GM12878 (cell line): ENCODE results near the gene DNAH9. TPM values are rescaled to one million over a fixed set of nuclear protein-coding genes. Genes with fewer than 3 reads are reported as not detected.

Experiments used
- FOXM1 ChIP-seq: IDR thresholded peaks from 2 replicates; pipeline ENCODE4 v1.6.1; 2012; ENCODE audit warnings: low read depth, mild to moderate bottlenecking, inconsistent platforms, low read length, moderate library complexity
- PAX5 ChIP-seq: IDR thresholded peaks from 2 replicates; pipeline ENCODE4 v1.6.1; 2011; ENCODE audit warnings: low read depth, low read length, borderline replicate concordance
- POU2F2 ChIP-seq: IDR thresholded peaks from 3 replicates; pipeline ENCODE4 v1.6.1; 2011; ENCODE audit warnings: low read depth, mild to moderate bottlenecking, low read length, borderline replicate concordance
- polyA plus RNA-seq, 11 experiments: library from polyadenylated mRNA; depleted of rRNA in 4 of 11; unstranded in 6 of 11; stranded (reverse) in 5 of 11; fragments of >200 nt; fragmentation: Nextera tagmentation in 4 of 11; fragmentation: Illumina TruSeq in 1 of 11; extraction: Ambion mirVana in 4 of 11; extraction: Trizol in 1 of 11; gene quantifications; 1 replicate in 1 of 11; 2 replicates in 10 of 11; pipeline versions ENCODE4 v1.2.1 to v1.2.3, GENCODE V29; 2011 to 2016; ENCODE audit warnings: inconsistent platforms in 2 of 11, missing spikeins in 2 of 11, low read depth in 1 of 11
- total RNA-seq, 4 experiments: library from RNA; depleted of rRNA in 3 of 4; stranded (reverse); fragments of >200 nt in 3 of 4; fragmentation: Illumina TruSeq in 1 of 4; extraction: Trizol in 1 of 4; gene quantifications; 2 replicates each; pipeline versions ENCODE4 v1.2.1 to v1.2.3, GENCODE V29; 2013 to 2021
- TF ChIP-seq, protein P1 (sequence below): IDR thresholded peaks from 2 replicates; pipeline ENCODE4 v1.6.1; 2012; ENCODE audit warnings: improper control_type of control experiment, low read depth, low read length; ENCODE audit not compliant: insufficient replicate concordance
- TF ChIP-seq, protein P2 (sequence below): fragments of 450-650 bp; formaldehyde crosslinking; IDR thresholded peaks from 2 replicates; pipeline ENCODE4 v1.4.0; 2020; ENCODE audit warnings: mild to moderate bottlenecking, moderate library complexity

The DNAH9 gene
- total and polyA plus RNA-seq, 10 of the 15 experiments (the other 5 are each of a cell fraction or from before 2014, with no cell fraction given): 0.10 to 0.40 (median 0.19) TPM; not detected in 7

DNA sequence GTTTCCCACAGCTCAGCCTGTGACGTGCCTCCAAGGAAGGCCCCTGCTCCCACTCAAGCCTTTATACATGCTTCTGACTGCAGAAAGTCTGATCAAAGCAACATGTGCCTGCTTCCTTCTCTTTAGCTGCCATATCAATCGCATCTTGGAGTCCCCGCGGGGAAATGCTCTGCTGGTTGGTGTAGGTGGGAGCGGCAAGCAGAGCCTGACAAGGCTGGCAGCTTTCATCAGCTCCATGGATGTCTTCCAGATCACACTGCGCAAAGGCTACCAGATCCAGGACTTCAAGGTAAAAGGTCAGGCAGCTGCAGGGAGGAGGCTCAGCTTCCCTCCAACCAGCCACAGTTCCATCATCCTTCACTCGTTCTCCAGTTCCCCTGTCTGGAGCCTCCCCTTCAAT, 209.3 kb downstream of the DNAH9 start (continued):
- TF ChIP-seq, protein P1, sequence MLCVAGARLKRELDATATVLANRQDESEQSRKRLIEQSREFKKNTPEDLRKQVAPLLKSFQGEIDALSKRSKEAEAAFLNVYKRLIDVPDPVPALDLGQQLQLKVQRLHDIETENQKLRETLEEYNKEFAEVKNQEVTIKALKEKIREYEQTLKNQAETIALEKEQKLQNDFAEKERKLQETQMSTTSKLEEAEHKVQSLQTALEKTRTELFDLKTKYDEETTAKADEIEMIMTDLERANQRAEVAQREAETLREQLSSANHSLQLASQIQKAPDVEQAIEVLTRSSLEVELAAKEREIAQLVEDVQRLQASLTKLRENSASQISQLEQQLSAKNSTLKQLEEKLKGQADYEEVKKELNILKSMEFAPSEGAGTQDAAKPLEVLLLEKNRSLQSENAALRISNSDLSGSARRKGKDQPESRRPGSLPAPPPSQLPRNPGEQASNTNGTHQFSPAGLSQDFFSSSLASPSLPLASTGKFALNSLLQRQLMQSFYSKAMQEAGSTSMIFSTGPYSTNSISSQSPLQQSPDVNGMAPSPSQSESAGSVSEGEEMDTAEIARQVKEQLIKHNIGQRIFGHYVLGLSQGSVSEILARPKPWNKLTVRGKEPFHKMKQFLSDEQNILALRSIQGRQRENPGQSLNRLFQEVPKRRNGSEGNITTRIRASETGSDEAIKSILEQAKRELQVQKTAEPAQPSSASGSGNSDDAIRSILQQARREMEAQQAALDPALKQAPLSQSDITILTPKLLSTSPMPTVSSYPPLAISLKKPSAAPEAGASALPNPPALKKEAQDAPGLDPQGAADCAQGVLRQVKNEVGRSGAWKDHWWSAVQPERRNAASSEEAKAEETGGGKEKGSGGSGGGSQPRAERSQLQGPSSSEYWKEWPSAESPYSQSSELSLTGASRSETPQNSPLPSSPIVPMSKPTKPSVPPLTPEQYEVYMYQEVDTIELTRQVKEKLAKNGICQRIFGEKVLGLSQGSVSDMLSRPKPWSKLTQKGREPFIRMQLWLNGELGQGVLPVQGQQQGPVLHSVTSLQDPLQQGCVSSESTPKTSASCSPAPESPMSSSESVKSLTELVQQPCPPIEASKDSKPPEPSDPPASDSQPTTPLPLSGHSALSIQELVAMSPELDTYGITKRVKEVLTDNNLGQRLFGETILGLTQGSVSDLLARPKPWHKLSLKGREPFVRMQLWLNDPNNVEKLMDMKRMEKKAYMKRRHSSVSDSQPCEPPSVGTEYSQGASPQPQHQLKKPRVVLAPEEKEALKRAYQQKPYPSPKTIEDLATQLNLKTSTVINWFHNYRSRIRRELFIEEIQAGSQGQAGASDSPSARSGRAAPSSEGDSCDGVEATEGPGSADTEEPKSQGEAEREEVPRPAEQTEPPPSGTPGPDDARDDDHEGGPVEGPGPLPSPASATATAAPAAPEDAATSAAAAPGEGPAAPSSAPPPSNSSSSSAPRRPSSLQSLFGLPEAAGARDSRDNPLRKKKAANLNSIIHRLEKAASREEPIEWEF: no peak
- TF ChIP-seq, protein P2, sequence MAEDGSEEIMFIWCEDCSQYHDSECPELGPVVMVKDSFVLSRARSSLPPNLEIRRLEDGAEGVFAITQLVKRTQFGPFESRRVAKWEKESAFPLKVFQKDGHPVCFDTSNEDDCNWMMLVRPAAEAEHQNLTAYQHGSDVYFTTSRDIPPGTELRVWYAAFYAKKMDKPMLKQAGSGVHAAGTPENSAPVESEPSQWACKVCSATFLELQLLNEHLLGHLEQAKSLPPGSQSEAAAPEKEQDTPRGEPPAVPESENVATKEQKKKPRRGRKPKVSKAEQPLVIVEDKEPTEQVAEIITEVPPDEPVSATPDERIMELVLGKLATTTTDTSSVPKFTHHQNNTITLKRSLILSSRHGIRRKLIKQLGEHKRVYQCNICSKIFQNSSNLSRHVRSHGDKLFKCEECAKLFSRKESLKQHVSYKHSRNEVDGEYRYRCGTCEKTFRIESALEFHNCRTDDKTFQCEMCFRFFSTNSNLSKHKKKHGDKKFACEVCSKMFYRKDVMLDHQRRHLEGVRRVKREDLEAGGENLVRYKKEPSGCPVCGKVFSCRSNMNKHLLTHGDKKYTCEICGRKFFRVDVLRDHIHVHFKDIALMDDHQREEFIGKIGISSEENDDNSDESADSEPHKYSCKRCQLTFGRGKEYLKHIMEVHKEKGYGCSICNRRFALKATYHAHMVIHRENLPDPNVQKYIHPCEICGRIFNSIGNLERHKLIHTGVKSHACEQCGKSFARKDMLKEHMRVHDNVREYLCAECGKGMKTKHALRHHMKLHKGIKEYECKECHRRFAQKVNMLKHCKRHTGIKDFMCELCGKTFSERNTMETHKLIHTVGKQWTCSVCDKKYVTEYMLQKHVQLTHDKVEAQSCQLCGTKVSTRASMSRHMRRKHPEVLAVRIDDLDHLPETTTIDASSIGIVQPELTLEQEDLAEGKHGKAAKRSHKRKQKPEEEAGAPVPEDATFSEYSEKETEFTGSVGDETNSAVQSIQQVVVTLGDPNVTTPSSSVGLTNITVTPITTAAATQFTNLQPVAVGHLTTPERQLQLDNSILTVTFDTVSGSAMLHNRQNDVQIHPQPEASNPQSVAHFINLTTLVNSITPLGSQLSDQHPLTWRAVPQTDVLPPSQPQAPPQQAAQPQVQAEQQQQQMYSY (CRISPR knock-in tag): no peak
- TF ChIP-seq PAX5 (no peak), POU2F2 (no peak), FOXM1 (no peak)
